Bronchial epithelial cell (primary cell): ENCODE measurements around the gene TENM4. TPM values are rescaled to one million over a fixed set of nuclear protein-coding genes. Genes with fewer than 3 reads are reported as not detected.

Source experiments
- DNase-seq: peaks from one replicate; pipeline ENCODE4 v3.0.0-alpha.2; 2010; ENCODE audit warnings: low read depth
- FAIRE-seq: peaks from 2 replicates; lab custom pipeline; 2011; peaks lifted over from hg19 to GRCh38; lab: Jason Lieb, UNC
- H3K27me3 ChIP-seq: 2 replicates; pipeline ENCODE4 v1.5.1; 2011; ENCODE audit warnings: low read length; ENCODE audit not compliant: control insufficient read depth, insufficient read depth
- H3K36me3 ChIP-seq: 2 replicates; pipeline ENCODE4 v1.5.1; 2011; ENCODE audit warnings: low read length; ENCODE audit not compliant: control insufficient read depth, insufficient read depth
- H3K4me3 ChIP-seq: 2 replicates; pipeline ENCODE4 v1.5.1; 2011; ENCODE audit warnings: mild to moderate bottlenecking, low read depth, low read length, control low read depth
- CTCF ChIP-seq: IDR thresholded peaks from 2 replicates; pipeline ENCODE4 v1.5.1; 2011; ENCODE audit warnings: mild to moderate bottlenecking, moderate library complexity, low read length, control low read depth, inconsistent platforms; ENCODE audit not compliant: insufficient read depth, severe bottlenecking
- total RNA-seq: library from RNA; depleted of rRNA; stranded (reverse); fragments of >200 nt; gene quantifications from 2 replicates; pipeline ENCODE4 v1.2.1, GENCODE V29; 2014

The TENM4 gene
- total RNA-seq, 1 donor from 2014 or later = 6.1 TPM

- DNase-seq = no peak
- FAIRE-seq = no peak
- Histone ChIP-seq H3K36me3 (no peaks in the 10 kb centered on the region), H3K4me3 (no peak overlapping the region), H3K27me3 (peaks cover 1% of the 10 kb centered on the region)
- TF ChIP-seq CTCF = no peak
These were observed 715.6 kb downstream of the TENM4 start for GRCh38 chr11:78725200-78725599.

- H3K27me3 ChIP-seq = peaks cover 1% of the 10 kb centered on the region
- FAIRE-seq = peak; percentile 7
These were observed 718.0 kb downstream of the TENM4 start for GRCh38 chr11:78722786-78723185.

GRCh38 chr11:78720281-78720989 is 720.4 kb downstream of the TENM4 start:
- FAIRE-seq = no peak
- no peaks in the 10 kb centered on the region for H3K36me3 ChIP-seq
- no peak overlapping the region for H3K4me3 ChIP-seq
- no peak for TF ChIP-seq CTCF
- peaks cover 1% of the 10 kb centered on the region for H3K27me3 ChIP-seq
- no peak for DNase-seq

More at GRCh38 chr11:78722786-78723185, 718.0 kb downstream of the TENM4 start:
- Histone ChIP-seq H3K4me3 (no peak overlapping the region), H3K36me3 (no peaks in the 10 kb centered on the region)
- DNase-seq = peak; percentile 13
- TF ChIP-seq CTCF = no peak

- Histone ChIP-seq H3K36me3 (no peaks in the 10 kb centered on the region), H3K27me3 (no peaks in the 10 kb centered on the region), H3K4me3 (no peak overlapping the region)
- no peak for DNase-seq
- no peak for FAIRE-seq
- no peak for TF ChIP-seq CTCF
These were observed 723.8 kb downstream of the TENM4 start for GRCh38 chr11:78717041-78717440.

GRCh38 chr11:78715639-78716311 is 725.1 kb downstream of the TENM4 start:
- DNase-seq (peak; percentile 95), FAIRE-seq (peak; percentile 97)
- H3K36me3 ChIP-seq = no peaks in the 10 kb centered on the region
- TF ChIP-seq CTCF = peak; percentile 76
- no peaks in the 10 kb centered on the region for H3K27me3 ChIP-seq
- H3K4me3 ChIP-seq = no peak overlapping the region

GRCh38 chr11:78714539-78714938 is 726.3 kb downstream of the TENM4 start:
- Histone ChIP-seq H3K36me3 (no peaks in the 10 kb centered on the region), H3K4me3 (no peak overlapping the region), H3K27me3 (no peaks in the 10 kb centered on the region)
- FAIRE-seq = no peak
- TF ChIP-seq CTCF = no peak
- DNase-seq = no peak
